Spleen (tissue), 7 donors: Measurements from ENCODE around the gene EXOC4.

Experiments
- CTCF ChIP-seq, 11 experiments: fragments of 200-600 bp in 7 of 11; fragments of 450-650 bp in 4 of 11; sonication (generic) in 4 of 11; IDR thresholded peaks in 8 of 11; conservative IDR thresholded peaks in 3 of 11; 1 replicate in 7 of 11; 2 replicates in 4 of 11; pipeline versions ENCODE4 v1.4.0 to v1.8.0; 2016 to 2021; ENCODE audit warnings: antibody characterized with exemption in 11 of 11, inconsistent platforms in 4 of 11, mild to moderate bottlenecking in 1 of 11
- POLR2A ChIP-seq, 3 donors: fragments of 450-650 bp; IDR thresholded peaks; one replicate each; pipeline ENCODE4 v1.5.1; 2017; ENCODE audit warnings: antibody characterized with exemption in 3 of 3, mild to moderate bottlenecking in 1 of 3
- POLR2AphosphoS5 ChIP-seq, 3 donors: sonication (generic); formaldehyde crosslinking; IDR thresholded peaks; one replicate each; pipeline ENCODE4 v1.5.1; 2017; ENCODE audit warnings: antibody characterized with exemption in 3 of 3
- donor health status: DM: no; HTN: no; CAD: no; lungs with moderate emphysema.
- donor health status: DM: no; HTN: no; CAD: no.
- donor health status: DM: no; HTN: no; CAD: no.

GRCh38 chr7:133668296-133669060 lies 415.6 kb downstream of the EXOC4 start:
- TF ChIP-seq CTCF (IDR thresholded peaks at IDR 0.05 in 8 of 11, conservative IDR thresholded peaks at IDR 0.05 in 3 of 11) (no peak), POLR2AphosphoS5 (IDR thresholded peaks at IDR 0.05) (no peak), POLR2A (IDR thresholded peaks at IDR 0.05) (no peak)
